Small intestine (tissue), 7 donors: ENCODE data around the gene GGCT. TPM values are rescaled to one million over a fixed set of nuclear protein-coding genes. Genes with fewer than 3 reads are reported as not detected.

Experiments used
- DNase-seq, 2 donors: peaks; one replicate each; pipeline versions ENCODE4 v3.0.0 to v3.0.0-alpha.2; 2013
- FAIRE-seq: peaks from 2 replicates; lab custom pipeline; 2012; peaks lifted over from hg19 to GRCh38; lab: Jason Lieb, UNC
- H3K27ac ChIP-seq, 3 donors: one replicate each; pipeline ENCODE4 v1.5.1; 2013; ENCODE audit warnings: low read length in 2 of 3, mild to moderate bottlenecking in 2 of 3, control low read depth in 1 of 3, inconsistent platforms in 1 of 3, low read depth in 1 of 3, moderate library complexity in 1 of 3
- H3K27me3 ChIP-seq, 3 donors: one replicate each; pipeline ENCODE4 v1.6.1; 2013; ENCODE audit warnings: low read length in 3 of 3, inconsistent platforms in 1 of 3; ENCODE audit not compliant: control insufficient read depth in 3 of 3, insufficient read depth in 3 of 3
- H3K36me3 ChIP-seq, 3 donors: one replicate each; pipeline ENCODE4 v1.6.1; 2013; ENCODE audit warnings: low read length in 3 of 3, inconsistent platforms in 1 of 3, low read depth in 1 of 3, mild to moderate bottlenecking in 1 of 3, moderate library complexity in 1 of 3; ENCODE audit not compliant: control insufficient read depth in 3 of 3, insufficient read depth in 2 of 3
- H3K4me1 ChIP-seq, 3 donors: one replicate each; pipeline ENCODE4 v1.6.1; 2013; ENCODE audit warnings: low read length in 2 of 3, inconsistent platforms in 1 of 3, low read depth in 1 of 3, mild to moderate bottlenecking in 1 of 3, moderate library complexity in 1 of 3; ENCODE audit not compliant: control insufficient read depth in 3 of 3, insufficient read depth in 2 of 3
- H3K4me3 ChIP-seq, 3 donors: one replicate each; pipeline ENCODE4 v1.5.1; 2013; ENCODE audit warnings: low read length in 3 of 3, control low read depth in 1 of 3, inconsistent platforms in 1 of 3, low read depth in 1 of 3, mild to moderate bottlenecking in 1 of 3, moderate library complexity in 1 of 3
- H3K9me3 ChIP-seq, 2 donors: one replicate each; pipeline ENCODE4 v1.6.1; 2013; ENCODE audit warnings: low read depth in 1 of 2, low read length in 1 of 2; ENCODE audit not compliant: control insufficient read depth in 2 of 2, insufficient read depth in 1 of 2
- WGBS, 3 donors: extraction: QIAGEN DNeasy Blood & Tissue Kit; methylation state at CpG; one replicate each; pipeline ENCODE4 v1.1.7; 2013; 5-methylcytosine and 5-hydroxymethylcytosine counted together
- polyA plus RNA-seq, 4 donors: library from polyadenylated mRNA; stranded (reverse) in 3 of 4; unstranded in 1 of 4; fragments of 200-250 nt in 3 of 4; fragments of 120-200 nt in 1 of 4; gene quantifications; one replicate each; pipeline versions ENCODE4 v1.2.1 to v1.2.3, GENCODE V29; 2013
- donor health status: healthy with polysubstance abuse.
- donor health status: control.
- donor health status: control.
- donor health status: Bipolar disorder and iron deficiency.
- donor health status: healthy.

Gene GGCT
- polyA plus RNA-seq, 4 donors = 57.3 to 105 (median 70.5) TPM

- H3K27ac ChIP-seq = peak overlapping the region in 2 of 3 donors; percentile 41 to 82
- H3K36me3 ChIP-seq = peaks cover 0 to 11% (median 0%) of the 10 kb centered on the region in 3 donors
- H3K4me1 ChIP-seq = peaks cover 0 to 18% (median 18%) of the 10 kb centered on the region in 3 donors
- no peak overlapping the region for H3K4me3 ChIP-seq
- FAIRE-seq (no peak), DNase-seq (no peak)
- no peaks in the 10 kb centered on the region for H3K27me3 ChIP-seq
- 71 to 97% (median 88%) methylated on average over 4 of the region's 4 CpGs for WGBS, 3 donors
- H3K9me3 ChIP-seq = peaks cover 0 to 4% of the 10 kb centered on the region in 2 donors
Observed at GRCh38 chr7:30468791-30469190, 35.8 kb downstream of the GGCT start.

- Histone ChIP-seq H3K27ac (no peak overlapping the region), H3K4me1 (peaks cover 0 to 15% (median 12%) of the 10 kb centered on the region in 3 donors), H3K9me3 (peaks cover 0 to 4% of the 10 kb centered on the region in 2 donors), H3K4me3 (no peak overlapping the region), H3K36me3 (peaks cover 0 to 11% (median 0%) of the 10 kb centered on the region in 3 donors), H3K27me3 (no peaks in the 10 kb centered on the region)
- DNase-seq (no peak), FAIRE-seq (no peak)
- 54 to 92% (median 72%) methylated on average over 2 of the region's 2 CpGs for WGBS, 3 donors
Observed at GRCh38 chr7:30468041-30468440, 36.6 kb downstream of the GGCT start.

GRCh38 chr7:30467271-30467670 is 37.4 kb downstream of the GGCT start:
- no peaks in the 10 kb centered on the region for H3K27me3 ChIP-seq
- no peaks in the 10 kb centered on the region for H3K9me3 ChIP-seq
- peaks cover 0 to 11% (median 8%) of the 10 kb centered on the region in 3 donors for H3K4me1 ChIP-seq
- DNase-seq = no peak
- no peak overlapping the region for H3K27ac ChIP-seq
- WGBS, 3 donors = 82 to 85% (median 84%) methylated on average over 4 of the region's 4 CpGs
- FAIRE-seq = no peak
- H3K36me3 ChIP-seq = peaks cover 0 to 11% (median 0%) of the 10 kb centered on the region in 3 donors
- H3K4me3 ChIP-seq = no peak overlapping the region

GRCh38 chr7:30466266-30466665 is 38.4 kb downstream of the GGCT start:
- H3K27me3 ChIP-seq = no peaks in the 10 kb centered on the region
- FAIRE-seq (no peak), DNase-seq (no peak)
- H3K27ac ChIP-seq = no peak overlapping the region
- H3K9me3 ChIP-seq = no peaks in the 10 kb centered on the region
- peaks cover 0 to 11% (median 8%) of the 10 kb centered on the region in 3 donors for H3K4me1 ChIP-seq
- H3K36me3 ChIP-seq = peaks cover 0 to 11% (median 0%) of the 10 kb centered on the region in 3 donors
- WGBS, 3 donors = 63 to 77% (median 67%) methylated on average over 4 of the region's 4 CpGs
- H3K4me3 ChIP-seq = no peak overlapping the region

GRCh38 chr7:30465811-30466180 is 38.8 kb downstream of the GGCT start:
- H3K9me3 ChIP-seq = no peaks in the 10 kb centered on the region
- no peak for DNase-seq
- no peak overlapping the region for H3K4me3 ChIP-seq
- FAIRE-seq = no peak
- no peaks in the 10 kb centered on the region for H3K27me3 ChIP-seq
- H3K27ac ChIP-seq = peak overlapping the region in 1 of 3 donors; percentile 72
- H3K36me3 ChIP-seq = peaks cover 0 to 11% (median 0%) of the 10 kb centered on the region in 3 donors
- H3K4me1 ChIP-seq = peaks cover 0 to 11% (median 9%) of the 10 kb centered on the region in 3 donors
- WGBS, 3 donors = 67 to 81% (median 69%) methylated on average over 2 of the region's 2 CpGs

GRCh38 chr7:30465046-30465810 is 39.4 kb downstream of the GGCT start:
- WGBS, 3 donors = 71 to 88% (median 83%) methylated on average over 5 of the region's 5 CpGs
- no peaks in the 10 kb centered on the region for H3K9me3 ChIP-seq
- peaks cover 0 to 11% (median 0%) of the 10 kb centered on the region in 3 donors for H3K36me3 ChIP-seq
- H3K4me1 ChIP-seq = peaks cover 0 to 15% (median 14%) of the 10 kb centered on the region in 3 donors
- no peak overlapping the region for H3K4me3 ChIP-seq
- peak overlapping the region in 1 of 3 donors; percentile 47 for H3K27ac ChIP-seq
- no peak for FAIRE-seq
- DNase-seq = no peak
- H3K27me3 ChIP-seq = no peaks in the 10 kb centered on the region

- FAIRE-seq = no peak
- 70 to 79% (median 76%) methylated on average over 5 of the region's 5 CpGs for WGBS, 3 donors
- H3K27ac ChIP-seq = no peak overlapping the region
- no peaks in the 10 kb centered on the region for H3K27me3 ChIP-seq
- H3K36me3 ChIP-seq = peaks cover 0 to 6% (median 0%) of the 10 kb centered on the region in 3 donors
- H3K9me3 ChIP-seq = no peaks in the 10 kb centered on the region
- peaks cover 0 to 19% (median 14%) of the 10 kb centered on the region in 3 donors for H3K4me1 ChIP-seq
- no peak for DNase-seq
- H3K4me3 ChIP-seq = no peak overlapping the region
Observed at GRCh38 chr7:30464231-30464671, 40.4 kb downstream of the GGCT start.

GRCh38 chr7:30463405-30464145 is 41.1 kb downstream of the GGCT start:
- no peaks in the 10 kb centered on the region for H3K9me3 ChIP-seq
- no peak overlapping the region for H3K27ac ChIP-seq
- FAIRE-seq (no peak), DNase-seq (no peak)
- WGBS, 3 donors = 80 to 91% (median 88%) methylated on average over 6 of the region's 6 CpGs
- H3K4me1 ChIP-seq = peaks cover 0 to 17% (median 16%) of the 10 kb centered on the region in 3 donors
- peaks cover 0 to 4% (median 0%) of the 10 kb centered on the region in 3 donors for H3K36me3 ChIP-seq
- H3K27me3 ChIP-seq = no peaks in the 10 kb centered on the region
- no peak overlapping the region for H3K4me3 ChIP-seq
